NCI-H146 treated with DMSO at 0.1 percent for 48 hours (cell line): ENCODE results near the gene DENND1A.

Source experiments
- DNase-seq: peaks from one replicate; lab custom pipeline; 2025; ENCODE audit not compliant: unreplicated experiment; lab: John Stamatoyannopoulos, UW

Gene DENND1A

DNA sequence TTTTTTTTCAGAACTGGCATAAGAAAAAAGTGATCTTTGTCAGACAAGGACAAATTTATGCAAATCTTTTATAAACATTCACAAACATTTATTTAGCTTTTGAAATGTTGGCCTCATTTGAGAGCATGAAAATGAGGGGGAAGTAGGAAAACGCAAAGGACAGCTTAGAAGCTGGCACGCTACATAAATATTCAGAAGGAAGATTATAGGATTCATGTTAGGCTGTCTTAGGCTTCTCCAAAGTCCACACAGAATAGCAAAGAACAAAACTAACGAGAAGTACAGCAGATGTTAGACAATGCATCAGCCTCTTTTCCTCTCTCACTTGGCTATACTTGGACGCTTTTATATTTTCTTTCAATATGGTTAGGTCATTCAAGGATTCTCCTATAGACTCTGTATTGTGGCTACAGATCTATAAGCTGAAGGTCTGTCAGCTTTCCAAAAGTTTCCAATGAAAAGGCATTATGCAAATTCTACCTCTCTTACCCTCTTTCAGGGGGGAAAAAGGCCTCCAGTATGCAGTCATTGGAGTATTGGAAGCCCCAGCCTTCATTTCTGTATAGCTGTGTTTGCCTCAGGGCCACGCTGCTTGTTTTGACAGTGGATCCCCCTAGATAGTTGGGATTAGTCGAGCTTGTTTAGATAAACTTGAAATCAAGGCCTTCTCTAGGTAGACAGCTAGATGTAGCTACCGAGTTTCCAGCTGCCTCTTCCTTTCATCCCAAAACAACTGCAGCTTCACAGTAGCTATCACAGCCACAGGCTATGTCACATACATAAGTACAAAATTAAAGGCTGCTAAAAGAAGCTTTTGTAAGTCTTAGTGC lies 153.0 kb downstream of the DENND1A start:
- no peak for DNase-seq

DNA sequence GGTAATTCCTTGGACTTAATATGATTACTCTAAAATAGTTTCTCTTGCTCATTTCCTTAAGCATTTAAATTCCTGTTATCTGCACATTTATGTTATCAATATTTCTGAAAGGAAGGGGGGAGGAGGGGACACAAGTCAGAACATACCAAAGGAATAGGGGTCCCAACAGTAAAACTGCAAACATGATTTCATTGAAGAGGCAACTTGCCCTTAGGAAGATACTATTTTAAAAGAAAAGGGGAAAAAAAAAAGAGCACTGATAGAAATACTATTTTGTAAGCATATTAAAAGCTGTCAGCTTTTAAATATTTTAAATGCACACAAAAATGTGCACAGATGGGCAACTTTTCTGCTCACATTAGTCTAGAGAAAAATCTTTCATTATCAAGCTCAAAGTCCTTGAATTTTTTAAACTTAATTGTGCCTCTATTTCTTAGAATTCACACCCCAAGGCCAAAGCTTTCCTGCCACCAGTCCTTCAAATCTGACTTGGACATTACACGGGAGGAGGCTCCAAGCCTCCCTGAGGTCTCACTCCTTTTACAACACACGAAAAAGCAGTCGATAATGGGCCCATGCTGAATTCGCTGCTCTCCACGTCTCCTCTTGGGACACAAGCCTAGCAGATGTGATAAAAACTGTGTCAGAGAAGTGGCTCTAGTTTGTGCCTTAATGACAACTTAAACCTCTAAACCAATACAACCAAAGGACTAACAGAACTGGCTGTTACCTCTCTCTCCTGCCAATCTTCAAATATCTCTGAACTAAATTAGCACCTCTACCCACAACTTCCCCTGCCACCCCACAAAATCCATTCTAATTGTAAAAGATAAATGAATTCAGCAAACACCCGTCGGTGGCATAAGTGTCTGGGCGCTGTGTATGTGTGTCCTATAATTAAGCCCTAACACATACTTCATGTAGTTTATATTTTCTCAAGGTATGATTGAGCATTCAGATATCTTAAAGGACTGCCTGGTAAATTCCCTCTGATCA lies 154.3 kb downstream of the DENND1A start:
- no peak for DNase-seq

DNA sequence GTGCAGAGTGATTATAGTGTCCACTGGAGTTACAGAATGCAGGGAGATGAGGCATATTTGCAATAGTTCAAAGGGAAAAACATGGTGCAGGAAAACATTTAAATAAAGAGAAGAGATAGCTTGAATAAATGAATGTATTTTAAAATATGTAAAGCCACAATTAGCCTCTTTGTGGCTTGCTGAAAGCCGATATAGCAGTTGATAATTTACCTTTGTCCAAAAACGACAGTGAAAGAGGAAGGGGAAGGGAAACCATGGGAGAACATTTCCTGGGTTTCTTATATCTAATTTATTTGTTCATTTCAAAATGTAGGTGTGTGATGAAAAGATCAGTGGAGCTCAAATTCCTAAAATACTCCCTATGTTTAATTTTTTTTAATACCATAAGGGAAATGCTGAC lies 156.1 kb downstream of the DENND1A start:
- DNase-seq = no peak

DNA sequence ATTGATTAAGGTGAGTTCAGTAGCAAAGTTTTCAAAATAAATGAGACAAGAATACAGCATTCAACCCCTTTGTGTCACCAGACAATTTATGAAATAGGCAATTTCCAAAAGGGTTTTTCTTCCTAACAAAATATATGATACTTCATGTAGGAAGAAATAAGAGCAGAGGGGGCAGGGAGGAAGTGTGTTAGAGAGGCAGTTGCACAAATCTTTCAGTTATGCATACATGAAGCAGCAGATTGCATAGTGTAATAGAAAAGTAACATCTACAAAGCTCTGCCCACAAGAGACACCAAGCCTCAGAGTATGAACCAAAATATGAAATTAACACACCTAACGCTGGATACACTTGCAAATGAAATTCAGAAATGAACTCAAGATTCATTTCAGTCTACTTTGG lies 157.0 kb downstream of the DENND1A start:
- no peak for DNase-seq

DNA sequence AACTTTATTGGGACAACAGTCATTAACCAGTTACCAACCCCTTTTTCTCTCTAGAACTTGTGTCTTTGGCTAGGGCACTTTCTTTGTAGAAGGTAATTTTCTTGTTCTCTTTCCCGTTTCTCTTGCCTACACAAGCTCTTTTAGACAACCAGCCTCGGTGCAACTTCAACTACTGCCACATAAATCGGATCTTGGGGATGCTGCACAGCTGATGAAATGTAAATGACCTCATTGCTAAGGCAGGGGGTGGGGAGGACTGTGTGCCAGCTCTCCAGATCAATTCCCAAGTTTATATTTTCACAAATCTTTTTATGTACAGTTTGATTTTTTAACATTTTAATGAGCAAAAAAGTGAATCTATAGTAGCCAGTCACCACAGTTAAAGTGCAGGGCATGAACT lies 157.6 kb downstream of the DENND1A start:
- DNase-seq = no peak

DNA sequence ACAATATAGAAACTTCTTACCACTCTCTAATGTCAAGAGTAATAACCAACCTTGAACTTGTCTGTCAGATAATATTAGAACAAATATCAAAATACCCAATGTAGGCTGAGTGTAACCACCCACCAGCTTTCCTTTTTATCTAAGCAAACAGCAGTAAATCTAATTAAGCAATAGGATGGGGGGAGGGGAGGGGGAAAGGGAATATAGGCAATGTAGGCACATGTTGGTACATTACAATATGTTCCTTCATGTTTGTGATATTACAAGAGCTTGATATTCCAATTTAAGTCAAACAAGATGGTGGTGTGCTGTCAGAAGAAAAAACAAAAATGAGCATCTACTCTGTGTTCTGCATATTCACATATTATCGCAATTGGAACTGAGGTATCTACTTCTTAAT lies 158.2 kb downstream of the DENND1A start:
- DNase-seq = no peak

DNA sequence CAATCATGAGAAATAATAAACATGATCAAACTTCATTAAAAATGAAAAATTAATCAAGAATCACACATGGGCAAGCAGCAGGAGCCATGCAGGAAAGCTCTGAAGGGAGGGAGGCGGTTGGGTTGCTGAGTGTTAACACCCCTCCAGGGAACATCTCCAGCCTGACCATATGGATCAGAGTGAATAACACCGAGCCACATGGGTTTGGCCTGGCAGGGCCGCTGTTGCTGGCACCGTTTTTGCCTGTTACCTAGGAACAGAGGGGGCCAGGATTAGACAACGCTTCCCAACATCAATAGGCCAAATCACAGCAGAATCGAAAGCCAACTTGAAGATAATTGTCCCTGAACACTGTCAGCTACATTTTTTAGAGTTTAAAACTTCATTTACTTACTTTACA lies 160.2 kb downstream of the DENND1A start:
- no peak for DNase-seq

DNA sequence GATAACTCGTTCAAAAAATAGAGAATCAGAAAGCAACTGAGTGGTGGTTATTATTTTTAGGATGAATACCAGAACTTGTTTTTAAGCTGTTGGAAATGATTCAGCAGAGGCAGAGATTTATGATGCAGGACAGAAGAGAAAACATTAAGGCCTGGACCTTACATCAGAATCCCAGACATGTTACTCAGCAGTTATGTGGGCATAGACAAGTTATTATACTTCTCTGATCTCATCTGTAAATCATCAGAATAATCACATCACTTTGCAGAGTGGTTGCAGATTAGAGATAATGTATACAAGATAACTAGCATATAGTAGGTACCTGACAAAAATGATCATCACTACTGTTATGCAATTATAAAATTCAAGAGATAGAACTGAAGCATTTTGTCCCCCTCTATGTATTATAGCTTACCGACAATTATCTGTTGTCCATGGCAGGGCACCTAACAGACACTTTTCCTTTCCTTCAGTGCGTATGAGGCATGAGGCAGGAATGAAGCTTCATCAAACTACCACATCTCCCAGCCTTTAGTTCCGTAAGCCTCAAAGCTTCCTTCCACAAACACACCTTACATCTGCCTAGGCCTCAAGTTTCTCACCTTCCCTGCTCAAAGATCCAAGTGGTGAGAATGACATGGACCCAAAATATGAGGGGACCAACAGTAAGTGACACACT lies 165.9 kb downstream of the DENND1A start:
- DNase-seq = no peak

DNA sequence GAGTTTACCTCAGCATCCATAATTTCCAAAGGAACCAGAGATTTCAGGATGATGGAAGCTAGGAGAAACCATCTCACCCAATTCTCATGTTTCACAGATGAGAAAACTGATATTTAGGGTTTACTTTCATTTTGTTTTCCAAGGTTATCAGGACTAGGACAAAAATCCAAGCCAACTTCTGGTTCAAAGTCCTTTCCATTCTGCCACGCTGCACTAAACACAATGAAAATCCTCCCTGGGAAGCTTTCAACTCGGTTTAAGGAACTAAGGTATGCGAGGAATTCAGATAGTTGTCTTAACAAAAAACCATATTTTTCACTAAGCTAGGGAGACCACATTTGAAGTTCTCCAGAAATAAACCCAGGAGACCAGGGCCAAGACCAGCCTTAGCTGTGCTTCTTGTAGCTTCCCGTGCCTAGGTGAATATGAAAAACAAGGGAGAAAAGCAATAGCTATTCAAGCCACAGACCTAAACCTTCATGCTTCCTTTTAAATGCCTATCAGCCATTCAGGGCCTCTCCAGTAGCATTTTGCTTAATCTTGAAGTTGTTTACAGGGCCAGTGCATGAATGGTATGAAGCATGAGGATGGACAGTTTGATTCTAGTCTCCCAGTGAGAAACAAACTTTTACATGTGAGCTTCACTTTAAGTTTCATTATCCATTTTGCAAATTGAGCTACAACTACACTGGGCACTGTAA lies 167.9 kb downstream of the DENND1A start:
- no peak for DNase-seq

DNA sequence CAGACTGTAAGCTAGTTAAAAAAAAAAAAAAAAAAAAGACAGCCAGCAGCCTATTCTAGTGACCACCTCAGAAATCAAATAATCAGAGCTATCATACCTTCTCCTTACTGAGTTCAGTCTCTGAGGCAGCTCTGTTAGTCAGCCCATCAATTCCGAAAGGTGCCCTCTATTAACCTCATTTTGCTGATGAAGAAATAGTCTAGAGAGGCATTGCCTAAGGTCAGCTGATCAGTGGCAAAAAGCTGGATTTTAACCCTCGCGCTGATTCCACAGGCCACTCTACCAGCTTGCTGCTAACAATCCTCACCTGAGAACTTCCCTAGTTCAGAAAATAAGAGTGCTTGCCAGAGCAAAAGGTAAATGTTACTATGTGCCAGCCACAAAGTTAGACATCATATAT lies 172.0 kb downstream of the DENND1A start:
- no peak for DNase-seq

DNA sequence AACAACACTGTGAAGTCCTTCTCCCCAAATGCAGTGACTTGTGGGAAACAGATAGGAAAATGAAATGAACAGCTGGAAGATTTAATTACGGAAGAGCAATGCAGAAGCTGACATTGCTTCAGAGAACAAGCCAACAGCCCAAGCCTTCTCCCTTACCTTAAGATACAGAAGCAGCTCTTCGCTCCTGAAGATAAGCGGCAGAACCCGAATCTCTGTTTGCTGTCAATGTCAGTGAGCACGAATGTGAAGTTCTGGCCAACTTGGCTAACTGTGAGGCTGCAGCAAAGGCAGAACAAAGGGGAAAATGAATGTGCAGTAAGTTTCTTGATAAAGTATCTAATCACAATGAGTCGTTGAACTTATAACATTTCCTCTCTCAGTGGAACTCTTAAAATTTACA lies 172.4 kb downstream of the DENND1A start:
- no peak for DNase-seq

DNA sequence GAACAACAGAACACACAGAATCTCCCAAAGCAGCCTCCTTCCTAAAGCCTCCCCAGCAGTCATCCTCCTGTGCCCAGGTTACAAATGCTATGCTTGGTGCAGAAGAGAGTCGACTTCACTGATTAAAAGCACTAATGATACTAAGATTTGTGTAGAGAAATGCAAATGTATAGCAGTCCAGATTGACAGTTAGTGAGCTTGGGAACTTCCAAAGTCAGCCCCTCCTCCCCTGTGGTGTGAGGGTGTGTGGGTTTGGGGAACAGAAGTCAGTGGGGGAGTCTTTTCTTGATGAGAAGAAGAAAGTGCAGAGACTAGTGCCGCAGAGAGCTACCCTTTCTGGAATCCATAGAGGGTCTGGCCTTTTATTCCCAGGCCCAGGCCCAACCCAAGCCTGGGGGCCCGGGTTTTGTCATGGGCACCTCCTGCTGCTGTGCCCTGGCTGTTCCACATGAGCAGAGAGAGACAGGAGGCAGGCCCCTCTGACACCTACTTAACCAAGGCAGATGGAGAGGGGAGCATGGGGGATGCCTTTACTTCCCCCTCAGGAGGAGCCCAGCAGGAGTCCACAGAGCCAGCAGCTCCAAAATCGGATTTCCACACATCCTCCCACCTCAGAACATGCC lies 173.3 kb downstream of the DENND1A start:
- DNase-seq = no peak

DNA sequence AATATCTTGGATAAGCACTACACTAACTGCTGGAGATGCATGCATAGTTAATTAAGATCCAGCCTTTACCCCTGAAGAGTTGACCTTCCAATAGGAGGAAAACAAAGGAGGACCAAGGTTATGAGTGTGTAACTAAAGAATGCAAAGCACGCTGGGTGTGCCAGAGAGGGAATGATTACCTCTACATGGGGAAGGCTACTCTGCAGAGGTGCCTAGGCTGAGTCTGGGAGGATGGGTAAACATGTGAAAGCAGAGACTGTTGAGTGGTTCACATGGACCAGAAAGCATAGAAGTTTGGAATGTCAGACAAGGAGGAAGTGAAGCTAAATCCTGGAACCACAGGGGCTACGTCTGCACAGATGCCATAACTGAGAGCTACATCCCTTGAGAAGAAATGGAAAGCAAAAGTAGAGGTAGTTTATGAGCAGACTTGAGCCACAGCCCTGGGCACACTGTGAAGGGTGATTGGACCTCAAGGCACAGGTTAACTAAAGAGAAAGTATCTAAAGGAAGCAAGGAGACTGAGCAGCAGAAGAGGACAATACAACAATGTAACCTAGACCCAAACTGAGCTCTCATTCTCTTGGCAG lies 176.2 kb downstream of the DENND1A start:
- no peak for DNase-seq

DNA sequence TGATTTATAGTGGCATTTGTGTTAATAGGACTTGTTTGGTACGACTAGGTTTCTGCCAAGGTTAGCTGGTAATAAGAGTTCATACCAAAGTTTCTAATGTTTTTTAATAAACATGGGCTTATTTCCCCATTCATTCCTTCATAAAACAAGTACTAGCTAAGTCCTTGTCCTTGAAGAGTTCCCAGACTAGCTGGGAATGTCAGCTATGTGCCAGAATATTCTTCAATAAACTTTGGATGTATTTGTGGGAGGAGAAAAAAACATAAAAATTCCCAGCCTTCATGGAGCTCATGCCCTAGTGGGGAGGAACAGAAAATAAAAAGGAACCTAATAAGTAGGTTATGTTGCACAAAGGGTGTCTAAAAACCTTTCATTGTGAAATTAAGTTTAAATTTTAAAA lies 176.9 kb downstream of the DENND1A start:
- no peak for DNase-seq

DNA sequence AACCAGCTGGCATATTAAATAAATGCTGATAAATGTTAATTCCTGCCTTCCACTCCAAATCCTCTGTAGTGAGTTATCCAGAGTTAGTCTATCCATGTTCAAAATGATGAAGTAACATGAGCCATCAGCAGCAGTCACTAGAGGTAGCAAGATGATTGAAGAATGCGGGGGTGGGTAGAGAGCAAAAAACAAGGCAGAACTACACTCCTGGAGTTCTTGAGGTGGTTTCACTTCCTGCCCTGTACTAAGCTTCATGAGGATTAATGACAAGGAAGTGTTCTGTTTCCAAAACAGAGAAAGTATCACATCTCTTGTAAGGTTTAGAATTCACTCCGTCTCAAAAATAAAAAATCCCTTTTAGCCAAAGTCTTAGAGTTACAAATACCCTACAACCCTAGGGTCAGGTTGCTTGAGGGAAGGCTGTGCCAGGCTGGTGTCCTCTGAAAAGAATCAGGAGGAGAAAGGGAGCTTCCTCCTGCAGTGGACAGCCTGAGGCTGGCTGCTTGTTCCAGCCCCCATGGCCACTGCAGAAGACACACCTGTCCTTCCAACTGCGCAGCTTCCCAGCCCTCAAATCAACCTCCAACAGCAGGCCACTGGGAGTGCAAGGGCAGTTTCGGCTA lies 180.2 kb downstream of the DENND1A start:
- no peak for DNase-seq

DNA sequence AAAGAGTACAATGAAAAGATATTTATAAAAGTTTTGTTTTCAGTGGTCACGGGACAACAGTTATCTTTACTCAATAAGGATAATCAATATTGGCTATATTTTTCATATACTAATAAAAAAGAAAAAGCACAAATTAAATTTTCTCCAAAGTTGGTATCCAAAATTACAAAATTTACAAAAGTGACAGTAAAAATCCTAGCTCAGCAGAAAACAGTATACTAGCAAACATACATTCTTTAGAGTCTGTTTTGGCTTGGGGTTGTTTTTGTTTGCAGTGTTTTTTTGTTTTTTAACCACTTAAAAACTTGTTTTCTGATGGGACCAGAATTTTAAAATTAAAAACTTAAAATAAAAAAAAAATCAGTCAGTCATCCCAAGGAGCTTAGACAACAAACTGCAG lies 183.2 kb downstream of the DENND1A start:
- DNase-seq = no peak

DNA sequence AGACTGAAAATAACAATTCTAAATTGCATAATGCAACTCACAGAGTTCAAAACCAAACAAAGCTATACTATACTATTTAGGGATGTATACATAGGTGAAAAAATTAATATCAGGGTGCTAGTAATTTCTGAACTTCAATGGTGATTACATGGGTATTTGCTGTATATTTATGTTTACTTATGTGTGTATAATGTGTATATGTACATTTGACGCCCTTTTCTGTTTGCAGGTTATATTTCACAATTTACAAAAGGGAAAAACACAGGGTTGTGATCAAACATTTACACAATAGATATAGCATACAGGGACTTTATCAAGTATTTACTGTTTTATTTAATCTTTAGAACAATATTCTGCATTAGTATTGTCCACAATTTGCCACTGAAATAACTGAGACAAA lies 184.0 kb downstream of the DENND1A start:
- DNase-seq = no peak

DNA sequence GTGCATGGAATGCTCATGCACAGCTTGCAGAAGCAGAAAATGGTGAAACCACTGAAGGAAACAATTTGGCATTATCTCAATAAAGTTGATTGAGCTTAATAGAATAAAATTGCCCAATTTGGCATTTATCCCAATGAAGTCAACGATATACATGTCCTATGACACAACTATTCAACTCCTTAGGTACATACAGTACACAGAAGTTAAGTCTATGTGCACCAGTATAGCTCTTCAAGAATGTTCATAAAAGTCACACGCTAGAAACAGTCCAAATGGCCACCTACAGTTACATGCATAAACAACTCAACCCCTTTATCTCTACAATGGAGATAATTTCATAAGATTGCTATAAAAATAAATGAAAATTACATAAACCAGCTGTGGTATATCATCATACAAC lies 184.5 kb downstream of the DENND1A start:
- no peak for DNase-seq

DNA sequence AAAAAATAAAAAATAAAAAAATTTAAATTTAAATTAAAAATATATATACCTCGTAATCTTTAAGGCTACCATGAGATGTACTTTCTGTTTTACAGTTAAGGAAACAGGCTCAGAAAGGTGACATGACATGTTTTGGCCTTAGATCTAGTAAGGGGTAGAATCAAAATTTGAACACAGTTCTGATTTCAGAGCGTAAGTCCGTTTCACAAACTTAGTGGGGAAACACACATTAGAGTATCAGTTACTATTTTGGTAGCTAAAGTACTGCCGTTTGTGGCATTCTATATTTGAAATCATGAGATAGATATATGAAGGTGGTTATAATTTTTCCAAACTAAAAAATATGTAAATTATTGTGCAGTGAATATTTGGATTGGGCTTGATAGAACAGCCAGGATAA lies 186.2 kb downstream of the DENND1A start:
- DNase-seq = no peak
